ENCODE measurements around the gene CYB5R4. TPM values are rescaled to one million over a fixed set of nuclear protein-coding genes. Genes with fewer than 3 reads are reported as not detected.

Gene CYB5R4
- polyA plus RNA-seq, 1 of the 3 experiments (the other 2 are of a cell fraction), result 3.3 TPM

DNA sequence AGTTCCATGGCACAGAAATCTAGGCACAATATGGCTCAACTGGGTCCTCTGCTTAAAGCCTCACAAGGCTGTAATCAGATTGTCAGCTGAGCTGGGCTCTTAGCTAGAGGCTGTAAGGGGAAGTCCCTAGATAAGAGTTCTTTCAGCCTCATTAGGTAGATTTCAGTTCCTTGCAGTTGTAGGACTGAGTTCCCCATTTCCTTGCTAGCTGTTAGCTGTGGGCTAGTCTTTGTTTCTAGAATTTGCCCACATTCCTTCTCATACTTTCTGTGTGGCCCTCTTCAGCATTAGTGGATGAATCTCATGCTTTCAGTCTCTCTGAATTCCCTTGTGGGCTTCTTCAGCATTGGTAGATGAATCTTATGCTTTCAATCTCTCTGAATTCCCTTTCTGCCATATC, 103.1 kb downstream of the CYB5R4 start:
- DNase-seq, result no peak
- no peak overlapping the region for H3K4me2 ChIP-seq
- no peaks in the 10 kb centered on the region; a peak in 1 of 4 replicates for H3K4me1 ChIP-seq (ENCODE audit: control insufficient read depth in 1 of 2, insufficient read depth in 2 of 2, low read depth in 1 of 2, low read length in 1 of 2)
- no peaks in the 10 kb centered on the region for H3K79me2 ChIP-seq (ENCODE audit: insufficient read depth)
- 0 out of 2 replicates have a peak, but pooled peaks cover 8% of the 10 kb centered on the region for H3K9me3 ChIP-seq
- H3K27ac ChIP-seq (ENCODE audit: low read depth in 2 of 2, low read length in 1 of 2), result no peak overlapping the region
- no peaks in the 10 kb centered on the region for H3K9me2 ChIP-seq
- ChIA-PET POLR2A (no interaction called here), CTCF (no interaction called here)
- H4K20me1 ChIP-seq (ENCODE audit: insufficient read depth), result no peaks in the 10 kb centered on the region
- no peak overlapping the region for H3K4me3 ChIP-seq (ENCODE audit: low read depth in 2 of 2, low read length in 1 of 2)
- H3F3A ChIP-seq (replicated peaks; ENCODE audit: insufficient read depth), result no peaks in the 10 kb centered on the region
- no peak for TF ChIP-seq RFX5 (IDR thresholded peaks at IDR 0.05; ENCODE audit: low read length)
- no peak for TF ChIP-seq FOXJ3 (CRISPR knock-in tag; IDR thresholded peaks at IDR 0.05)
- no peak for TF ChIP-seq YY1 (IDR thresholded peaks at IDR 0.05; ENCODE audit: low read depth)
- TF ChIP-seq ELF1 (IDR thresholded peaks at IDR 0.05), result no peak
- TF ChIP-seq NRF1 (IDR thresholded peaks at IDR 0.05; ENCODE audit: low read depth, low read length), result no peak
- no peak for TF ChIP-seq MEF2A (IDR thresholded peaks at IDR 0.05; ENCODE audit: borderline replicate concordance, low read depth)
- no peak for TF ChIP-seq TAF1 (IDR thresholded peaks at IDR 0.05; ENCODE audit: borderline replicate concordance, low read depth, low read length)
- TF ChIP-seq TEAD4 (IDR thresholded peaks at IDR 0.05; ENCODE audit: borderline replicate concordance, insufficient read depth), result no peak
- TF ChIP-seq EZH2phosphoT487 (IDR thresholded peaks at IDR 0.05; ENCODE audit: borderline replicate concordance, low read depth), result no peak
- TF ChIP-seq POLR2AphosphoS5 (IDR thresholded peaks at IDR 0.05; ENCODE audit: low read depth, low read length), result no peak
- no peak for TF ChIP-seq JUND (IDR thresholded peaks at IDR 0.05)
- H2AFZ ChIP-seq (ENCODE audit: low read depth), result no peak overlapping the region
- no peak overlapping the region for H3K9ac ChIP-seq
- peaks cover 0 to 29% of the 10 kb centered on the region in 2 experiments for H3K36me3 ChIP-seq (replicated peaks in 1 of 2; ENCODE audit: control insufficient read depth in 1 of 2, insufficient read depth in 2 of 2, low read length in 1 of 2)
- H3K27me3 ChIP-seq (ENCODE audit: insufficient read depth), result no peaks in the 10 kb centered on the region

DNA sequence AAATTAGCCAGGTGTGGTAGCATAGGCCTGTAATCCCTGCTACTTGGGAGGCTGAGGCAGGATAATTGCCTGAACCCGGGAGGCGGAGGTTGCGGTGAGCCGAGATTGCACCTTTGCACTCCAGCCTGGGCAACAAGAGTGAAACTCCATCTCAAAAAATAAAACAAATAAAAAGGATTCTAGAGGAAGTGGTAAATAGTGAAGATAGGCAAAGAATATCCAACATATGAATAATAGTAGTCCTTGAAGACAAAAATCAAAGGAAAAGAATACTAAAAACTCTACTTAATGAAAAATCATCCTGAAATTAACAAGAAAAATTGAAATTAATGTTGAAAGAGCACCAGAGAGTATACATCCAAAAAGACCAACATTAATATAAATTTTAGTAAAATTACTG, 107.0 kb downstream of the CYB5R4 start:
- WGBS (ENCODE audit: low lambda C conversion rate), result 100% methylated on average over 4 of the region's 4 CpGs
- ChIA-PET CTCF (no interaction called here), POLR2A (no interaction called here)
- Histone ChIP-seq H4K20me1 (ENCODE audit: insufficient read depth) (no peaks in the 10 kb centered on the region), H3K4me2 (no peak overlapping the region), H3F3A (replicated peaks; ENCODE audit: insufficient read depth) (no peaks in the 10 kb centered on the region), H3K79me2 (ENCODE audit: insufficient read depth) (no peaks in the 10 kb centered on the region), H2AFZ (ENCODE audit: low read depth) (no peak overlapping the region), H3K4me1 (ENCODE audit: control insufficient read depth in 1 of 2, insufficient read depth in 2 of 2, low read depth in 1 of 2, low read length in 1 of 2) (no peaks in the 10 kb centered on the region), H3K9me3 (0 out of 2 replicates have a peak, but pooled peaks cover 14% of the 10 kb centered on the region), H3K36me3 (replicated peaks in 1 of 2; ENCODE audit: control insufficient read depth in 1 of 2, insufficient read depth in 2 of 2, low read length in 1 of 2) (peaks cover 0 to 11% of the 10 kb centered on the region in 2 experiments), H3K27me3 (ENCODE audit: insufficient read depth) (no peaks in the 10 kb centered on the region), H3K4me3 (ENCODE audit: low read depth in 2 of 2, low read length in 1 of 2) (no peak overlapping the region), H3K9ac (no peak overlapping the region), H3K27ac (ENCODE audit: low read depth in 2 of 2, low read length in 1 of 2) (no peak overlapping the region), H3K9me2 (no peaks in the 10 kb centered on the region)
- no peak for TF ChIP-seq RCOR1 (IDR thresholded peaks at IDR 0.05; ENCODE audit: low read length)
- no peak for TF ChIP-seq FOSL2 (IDR thresholded peaks at IDR 0.05; ENCODE audit: borderline replicate concordance, low read depth)
- TF ChIP-seq, protein P1, sequence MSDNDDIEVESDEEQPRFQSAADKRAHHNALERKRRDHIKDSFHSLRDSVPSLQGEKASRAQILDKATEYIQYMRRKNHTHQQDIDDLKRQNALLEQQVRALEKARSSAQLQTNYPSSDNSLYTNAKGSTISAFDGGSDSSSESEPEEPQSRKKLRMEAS (IDR thresholded peaks at IDR 0.05; ENCODE audit: low read depth), result no peak
- no peak for DNase-seq

DNA sequence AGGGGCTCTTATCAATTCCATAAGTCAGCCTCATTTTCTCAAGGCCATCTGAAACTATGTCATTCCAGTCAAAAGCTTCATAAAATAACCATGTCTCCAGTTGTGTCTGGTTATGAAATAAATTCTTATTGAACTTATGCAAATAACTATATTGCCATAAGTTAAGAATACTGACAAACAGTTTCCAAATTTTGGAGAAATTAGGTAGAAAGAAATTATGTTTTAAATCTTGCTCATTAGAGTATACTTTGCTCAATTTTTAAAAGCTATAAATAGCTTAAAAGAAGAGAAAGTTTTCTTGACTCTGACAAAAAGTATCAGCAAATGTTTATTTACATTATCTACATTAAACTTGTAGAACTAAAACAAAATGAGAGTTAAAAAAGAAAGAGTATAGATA, 111.1 kb downstream of the CYB5R4 start:
- no peaks in the 10 kb centered on the region for H3K27me3 ChIP-seq (ENCODE audit: insufficient read depth)
- no peak overlapping the region for H2AFZ ChIP-seq (ENCODE audit: low read depth)
- H3K9ac ChIP-seq, result no peak overlapping the region
- no peak overlapping the region for H3K4me3 ChIP-seq (ENCODE audit: low read depth in 2 of 2, low read length in 1 of 2)
- 0 out of 2 replicates have a peak, but pooled peaks cover 14% of the 10 kb centered on the region for H3K9me3 ChIP-seq
- ChIA-PET POLR2A (interaction anchor here (0.7 kb wide), 1 partner anchor 18 kb away, joined by 4 read pairs; no protein-coding TSS in a partner anchor), CTCF (interaction anchor here (1.4 kb wide), 1 partner anchor 9 kb away, joined by 4 read pairs; no protein-coding TSS in a partner anchor)
- no peaks in the 10 kb centered on the region for H3F3A ChIP-seq (replicated peaks; ENCODE audit: insufficient read depth)
- no peak for DNase-seq
- no peaks in the 10 kb centered on the region for H3K9me2 ChIP-seq
- no peak overlapping the region for H3K4me2 ChIP-seq
- H3K27ac ChIP-seq (ENCODE audit: low read depth in 2 of 2, low read length in 1 of 2), result no peak overlapping the region
- H4K20me1 ChIP-seq (ENCODE audit: insufficient read depth), result no peaks in the 10 kb centered on the region
- H3K36me3 ChIP-seq (replicated peaks in 1 of 2; ENCODE audit: control insufficient read depth in 1 of 2, insufficient read depth in 2 of 2, low read length in 1 of 2), result no peaks in the 10 kb centered on the region
- H3K79me2 ChIP-seq (ENCODE audit: insufficient read depth), result no peaks in the 10 kb centered on the region
- TF ChIP-seq POLR2AphosphoS5 (IDR thresholded peaks at IDR 0.05; ENCODE audit: low read depth, low read length), result no peak
- TF ChIP-seq TEAD4 (IDR thresholded peaks at IDR 0.05; ENCODE audit: borderline replicate concordance, insufficient read depth), result no peak
- no peak for TF ChIP-seq GATA2 (CRISPR knock-in tag; IDR thresholded peaks at IDR 0.05)
- TF ChIP-seq, protein P2, sequence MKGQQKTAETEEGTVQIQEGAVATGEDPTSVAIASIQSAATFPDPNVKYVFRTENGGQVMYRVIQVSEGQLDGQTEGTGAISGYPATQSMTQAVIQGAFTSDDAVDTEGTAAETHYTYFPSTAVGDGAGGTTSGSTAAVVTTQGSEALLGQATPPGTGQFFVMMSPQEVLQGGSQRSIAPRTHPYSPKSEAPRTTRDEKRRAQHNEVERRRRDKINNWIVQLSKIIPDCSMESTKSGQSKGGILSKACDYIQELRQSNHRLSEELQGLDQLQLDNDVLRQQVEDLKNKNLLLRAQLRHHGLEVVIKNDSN (IDR thresholded peaks at IDR 0.05; ENCODE audit: borderline replicate concordance, low read depth), result no peak
- TF ChIP-seq, protein P3, sequence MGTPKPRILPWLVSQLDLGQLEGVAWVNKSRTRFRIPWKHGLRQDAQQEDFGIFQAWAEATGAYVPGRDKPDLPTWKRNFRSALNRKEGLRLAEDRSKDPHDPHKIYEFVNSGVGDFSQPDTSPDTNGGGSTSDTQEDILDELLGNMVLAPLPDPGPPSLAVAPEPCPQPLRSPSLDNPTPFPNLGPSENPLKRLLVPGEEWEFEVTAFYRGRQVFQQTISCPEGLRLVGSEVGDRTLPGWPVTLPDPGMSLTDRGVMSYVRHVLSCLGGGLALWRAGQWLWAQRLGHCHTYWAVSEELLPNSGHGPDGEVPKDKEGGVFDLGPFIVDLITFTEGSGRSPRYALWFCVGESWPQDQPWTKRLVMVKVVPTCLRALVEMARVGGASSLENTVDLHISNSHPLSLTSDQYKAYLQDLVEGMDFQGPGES (IDR thresholded peaks at IDR 0.05; ENCODE audit: low read depth, low read length), result no peak
- no peak for TF ChIP-seq SMC3 (IDR thresholded peaks at IDR 0.05; ENCODE audit: low read depth, low read length)
- TF ChIP-seq, protein P4, sequence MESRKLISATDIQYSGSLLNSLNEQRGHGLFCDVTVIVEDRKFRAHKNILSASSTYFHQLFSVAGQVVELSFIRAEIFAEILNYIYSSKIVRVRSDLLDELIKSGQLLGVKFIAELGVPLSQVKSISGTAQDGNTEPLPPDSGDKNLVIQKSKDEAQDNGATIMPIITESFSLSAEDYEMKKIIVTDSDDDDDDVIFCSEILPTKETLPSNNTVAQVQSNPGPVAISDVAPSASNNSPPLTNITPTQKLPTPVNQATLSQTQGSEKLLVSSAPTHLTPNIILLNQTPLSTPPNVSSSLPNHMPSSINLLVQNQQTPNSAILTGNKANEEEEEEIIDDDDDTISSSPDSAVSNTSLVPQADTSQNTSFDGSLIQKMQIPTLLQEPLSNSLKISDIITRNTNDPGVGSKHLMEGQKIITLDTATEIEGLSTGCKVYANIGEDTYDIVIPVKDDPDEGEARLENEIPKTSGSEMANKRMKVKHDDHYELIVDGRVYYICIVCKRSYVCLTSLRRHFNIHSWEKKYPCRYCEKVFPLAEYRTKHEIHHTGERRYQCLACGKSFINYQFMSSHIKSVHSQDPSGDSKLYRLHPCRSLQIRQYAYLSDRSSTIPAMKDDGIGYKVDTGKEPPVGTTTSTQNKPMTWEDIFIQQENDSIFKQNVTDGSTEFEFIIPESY (IDR thresholded peaks at IDR 0.05; ENCODE audit: borderline replicate concordance, low read depth), result no peak
- H3K4me1 ChIP-seq (ENCODE audit: control insufficient read depth in 1 of 2, insufficient read depth in 2 of 2, low read depth in 1 of 2, low read length in 1 of 2), result no peaks in the 10 kb centered on the region; a peak in 1 of 4 replicates
